RWPE1 (cell line): ENCODE results near the gene C5orf22.
"Not testable (repeated sequence)": the region's sequence is repeated elsewhere in the genome, so short reads cannot be mapped to it uniquely, and the experiment has no call there.

Experiments
- CTCF ChIA-PET: fragments of 350-600 bp; sonication (Branson Sonifier 250); formaldehyde crosslinking; extraction: SDS; loops from one replicate; lab custom pipeline; 2021; lab: Yijun Ruan, JAX
- POLR2A ChIA-PET: fragments of 400-600 bp; formaldehyde crosslinking; extraction: SDS; loops from one replicate; lab custom pipeline; 2020; ENCODE audit warnings: antibody characterized with exemption; ENCODE audit not compliant: low non-redundant PET; lab: Yijun Ruan, JAX
- DNase-seq: peaks from one replicate; pipeline ENCODE4 v3.0.0; 2012; ENCODE audit warnings: low spot score
- H3K27ac ChIP-seq: fragments of 450-650 bp; 2 replicates; pipeline ENCODE4 v1.5.1; 2017
- TF ChIP-seq, protein P1 (sequence below): fragments of 450-650 bp; conservative IDR thresholded peaks from 2 replicates; pipeline ENCODE4 v1.5.1; 2017; ENCODE audit warnings: low read depth, mild to moderate bottlenecking

Gene C5orf22

DNA sequence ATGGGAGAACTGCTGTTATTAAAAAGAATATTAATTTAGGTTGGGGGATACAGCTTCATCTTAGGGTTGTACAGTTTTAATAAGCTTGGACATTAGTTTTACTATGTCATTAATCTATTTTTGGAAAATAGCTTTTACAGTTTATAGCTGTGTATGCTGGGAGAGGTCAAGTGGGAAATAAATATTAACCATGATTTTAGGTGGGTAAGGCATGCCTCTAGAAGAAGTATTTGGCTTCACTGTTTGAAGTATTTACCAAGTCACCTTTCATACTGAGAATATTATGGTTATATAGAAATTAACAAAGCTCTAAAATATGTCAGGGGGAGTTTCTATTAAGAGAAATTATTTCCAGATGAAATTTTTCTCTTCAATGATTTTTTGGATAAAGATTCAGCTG is 5.2 kb downstream of the C5orf22 start:
- CTCF ChIA-PET, result no interaction called here
- DNase-seq, result no peak
- H3K27ac ChIP-seq, result no peak overlapping the region
- TF ChIP-seq, protein P1, sequence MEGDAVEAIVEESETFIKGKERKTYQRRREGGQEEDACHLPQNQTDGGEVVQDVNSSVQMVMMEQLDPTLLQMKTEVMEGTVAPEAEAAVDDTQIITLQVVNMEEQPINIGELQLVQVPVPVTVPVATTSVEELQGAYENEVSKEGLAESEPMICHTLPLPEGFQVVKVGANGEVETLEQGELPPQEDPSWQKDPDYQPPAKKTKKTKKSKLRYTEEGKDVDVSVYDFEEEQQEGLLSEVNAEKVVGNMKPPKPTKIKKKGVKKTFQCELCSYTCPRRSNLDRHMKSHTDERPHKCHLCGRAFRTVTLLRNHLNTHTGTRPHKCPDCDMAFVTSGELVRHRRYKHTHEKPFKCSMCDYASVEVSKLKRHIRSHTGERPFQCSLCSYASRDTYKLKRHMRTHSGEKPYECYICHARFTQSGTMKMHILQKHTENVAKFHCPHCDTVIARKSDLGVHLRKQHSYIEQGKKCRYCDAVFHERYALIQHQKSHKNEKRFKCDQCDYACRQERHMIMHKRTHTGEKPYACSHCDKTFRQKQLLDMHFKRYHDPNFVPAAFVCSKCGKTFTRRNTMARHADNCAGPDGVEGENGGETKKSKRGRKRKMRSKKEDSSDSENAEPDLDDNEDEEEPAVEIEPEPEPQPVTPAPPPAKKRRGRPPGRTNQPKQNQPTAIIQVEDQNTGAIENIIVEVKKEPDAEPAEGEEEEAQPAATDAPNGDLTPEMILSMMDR, result no peak
- POLR2A ChIA-PET, result no interaction called here

DNA sequence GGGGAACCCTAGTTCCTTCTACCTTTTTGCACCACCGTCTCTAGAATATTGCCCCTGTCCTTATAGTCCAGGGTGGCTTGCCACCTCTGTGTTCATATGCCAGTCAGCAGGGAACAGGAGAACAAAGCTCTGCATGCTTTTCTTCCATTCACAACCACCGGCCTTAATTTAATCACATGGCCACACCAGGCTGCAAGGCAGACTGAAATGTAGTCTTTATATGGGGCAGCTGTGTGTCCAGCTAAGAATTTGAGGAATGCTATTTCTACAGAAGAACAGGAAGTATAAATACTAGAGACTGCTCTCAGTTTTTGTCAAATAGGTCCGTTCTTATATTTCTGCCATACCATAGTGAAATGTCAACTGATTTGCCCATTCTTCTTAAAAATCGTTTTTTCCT is 5.8 kb downstream of the C5orf22 start:
- POLR2A ChIA-PET, result no interaction called here
- H3K27ac ChIP-seq, result no peak overlapping the region

DNA sequence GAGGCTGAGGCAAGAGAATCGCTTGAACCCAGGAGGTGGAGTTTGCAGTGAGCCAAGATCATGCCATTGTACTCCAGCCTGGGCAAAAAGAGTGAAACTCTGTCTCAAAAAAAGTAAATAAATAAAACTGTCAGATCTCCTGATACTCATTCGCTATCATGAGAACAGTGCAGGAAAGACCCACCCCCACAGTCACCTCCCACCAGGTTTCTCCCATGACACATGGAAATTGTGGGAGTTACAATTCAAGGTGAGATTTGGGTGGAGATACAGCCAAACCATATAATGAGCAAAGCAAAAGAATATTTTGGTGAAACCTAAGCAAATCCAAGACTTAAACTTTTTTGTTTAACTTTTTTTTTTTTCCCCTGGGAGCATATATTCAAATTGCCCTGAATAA is 17.0 kb downstream of the C5orf22 start:
- H3K27ac ChIP-seq, DNase-seq, POLR2A ChIA-PET, CTCF ChIA-PET: not testable (repeated sequence)

More for the DNA sequence above, 5.8 kb downstream of the C5orf22 start:
- DNase-seq, result no peak
- TF ChIP-seq, protein P1, result no peak
- CTCF ChIA-PET, result no interaction called here

DNA sequence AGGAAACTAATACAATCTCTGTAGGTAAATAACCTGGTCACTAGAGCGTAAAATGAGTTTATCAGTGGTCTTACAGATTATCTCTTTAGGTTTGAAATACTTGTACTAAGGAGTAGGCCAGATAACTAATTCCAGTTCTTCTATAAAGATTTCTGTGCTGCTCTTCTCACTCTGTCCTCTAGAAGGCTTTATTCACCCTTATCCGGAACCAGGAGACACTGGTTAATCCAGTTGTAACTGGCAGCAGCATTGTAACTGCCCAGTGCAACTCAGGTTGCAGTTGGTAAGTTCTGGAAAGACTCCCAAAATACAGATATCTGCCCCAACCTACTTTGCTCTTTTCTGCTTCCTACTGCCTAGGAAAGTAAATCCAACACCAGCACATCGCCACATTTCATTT is 19.8 kb downstream of the C5orf22 start:
- ChIA-PET CTCF (interaction anchor here (0.6 kb wide), 1 partner anchor 1155 kb away, joined by 6 read pairs; no protein-coding TSS in a partner anchor), POLR2A (no interaction called here)
- no peak overlapping the region for H3K27ac ChIP-seq
- no peak for DNase-seq
- TF ChIP-seq, protein P1, result no peak

DNA sequence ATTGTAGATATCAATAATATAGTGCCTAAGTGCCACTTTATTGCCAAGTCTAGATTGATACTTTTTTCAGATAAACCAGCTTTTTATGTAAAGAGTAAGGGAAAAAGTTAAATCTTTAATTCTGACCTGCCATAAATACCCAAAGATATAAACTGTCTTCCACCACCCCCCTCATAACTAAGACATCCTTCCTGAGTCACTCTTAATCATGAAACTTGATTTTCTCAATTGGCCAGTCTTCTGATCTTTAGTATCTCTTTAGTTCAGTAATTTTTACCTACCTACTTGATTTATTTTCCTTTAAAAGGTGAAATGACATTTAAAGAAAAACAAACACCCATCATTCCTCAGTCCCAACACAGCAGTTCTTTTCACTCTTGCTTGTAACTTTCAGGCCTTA is 21.8 kb downstream of the C5orf22 start:
- no peak for DNase-seq
- ChIA-PET POLR2A (no interaction called here), CTCF (no interaction called here)
- TF ChIP-seq, protein P1, result no peak
- no peak overlapping the region for H3K27ac ChIP-seq

DNA sequence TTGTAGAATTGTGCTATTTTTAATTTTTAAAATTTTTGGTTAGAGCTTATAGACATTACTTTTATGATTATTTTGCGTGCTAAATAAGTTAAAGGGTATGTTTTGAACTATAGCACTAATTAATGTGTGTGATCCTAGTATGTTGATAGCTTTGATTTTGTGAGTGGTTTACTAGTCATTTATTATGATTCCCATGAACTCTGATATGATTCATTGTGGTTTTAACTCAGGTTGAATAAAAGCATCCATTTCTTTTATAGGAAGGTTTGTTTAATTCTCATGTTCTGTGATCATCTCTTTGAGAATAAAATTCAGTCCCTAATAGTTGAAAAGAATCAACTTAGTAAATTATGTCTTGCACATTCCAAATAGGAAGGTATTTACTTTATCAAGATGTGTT is 22.5 kb downstream of the C5orf22 start:
- TF ChIP-seq, protein P1, result no peak
- H3K27ac ChIP-seq, result no peak overlapping the region
- DNase-seq, result no peak
- CTCF ChIA-PET, result interaction anchor here (0.6 kb wide), 2 partner anchors 11 to 935 kb away, joined by 3 read pairs; no protein-coding TSS in a partner anchor
- POLR2A ChIA-PET, result no interaction called here

DNA sequence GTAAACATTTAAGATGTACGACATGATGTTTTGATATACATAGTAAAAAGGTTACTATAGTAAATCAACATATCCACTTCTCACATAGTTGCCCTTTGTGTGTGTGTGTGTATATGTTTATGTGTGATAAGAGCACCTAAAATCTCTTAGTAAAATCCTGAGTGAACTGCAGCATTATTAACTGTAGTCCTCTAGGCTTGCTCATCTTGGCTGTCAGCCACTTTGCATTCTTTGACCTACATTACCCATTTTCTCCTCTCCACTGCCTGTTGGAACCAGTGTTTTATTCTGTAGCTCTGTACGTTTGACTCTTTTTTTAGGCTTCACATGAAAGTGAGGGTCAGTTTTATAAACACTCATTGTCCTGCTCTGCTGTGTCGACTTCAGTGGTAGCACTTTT is 24.4 kb downstream of the C5orf22 start:
- CTCF ChIA-PET, result interaction anchor here (0.6 to 0.7 kb wide), 2 partner anchors 10 to 24 kb away, joined by 3 read pairs; no protein-coding TSS in a partner anchor
- TF ChIP-seq, protein P1, result no peak

More for the DNA sequence above, 24.4 kb downstream of the C5orf22 start:
- no peak overlapping the region for H3K27ac ChIP-seq
- DNase-seq, result no peak
- POLR2A ChIA-PET, result no interaction called here
